ENCODE measurements around the gene TLN1.

DNA sequence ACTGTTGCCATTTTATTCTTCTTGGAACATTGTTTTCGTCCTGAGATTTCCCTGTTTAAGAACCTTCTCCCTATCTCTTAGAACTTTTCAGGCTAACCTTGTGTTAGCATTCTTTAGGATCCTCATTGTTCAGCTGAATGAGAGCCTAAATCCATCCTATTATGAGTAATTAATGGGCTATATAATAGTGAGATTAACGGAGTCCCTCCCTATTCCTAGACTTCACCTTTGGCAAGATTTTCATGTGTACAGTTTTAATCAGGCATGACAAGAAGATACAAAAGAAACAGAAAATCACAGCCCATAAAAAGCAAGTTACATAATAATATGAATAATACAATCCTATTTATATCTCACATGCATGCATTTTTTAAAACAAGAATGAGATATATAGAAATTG lies 31.2 kb upstream of the TLN1 start:
- TF ChIP-seq, protein P1, sequence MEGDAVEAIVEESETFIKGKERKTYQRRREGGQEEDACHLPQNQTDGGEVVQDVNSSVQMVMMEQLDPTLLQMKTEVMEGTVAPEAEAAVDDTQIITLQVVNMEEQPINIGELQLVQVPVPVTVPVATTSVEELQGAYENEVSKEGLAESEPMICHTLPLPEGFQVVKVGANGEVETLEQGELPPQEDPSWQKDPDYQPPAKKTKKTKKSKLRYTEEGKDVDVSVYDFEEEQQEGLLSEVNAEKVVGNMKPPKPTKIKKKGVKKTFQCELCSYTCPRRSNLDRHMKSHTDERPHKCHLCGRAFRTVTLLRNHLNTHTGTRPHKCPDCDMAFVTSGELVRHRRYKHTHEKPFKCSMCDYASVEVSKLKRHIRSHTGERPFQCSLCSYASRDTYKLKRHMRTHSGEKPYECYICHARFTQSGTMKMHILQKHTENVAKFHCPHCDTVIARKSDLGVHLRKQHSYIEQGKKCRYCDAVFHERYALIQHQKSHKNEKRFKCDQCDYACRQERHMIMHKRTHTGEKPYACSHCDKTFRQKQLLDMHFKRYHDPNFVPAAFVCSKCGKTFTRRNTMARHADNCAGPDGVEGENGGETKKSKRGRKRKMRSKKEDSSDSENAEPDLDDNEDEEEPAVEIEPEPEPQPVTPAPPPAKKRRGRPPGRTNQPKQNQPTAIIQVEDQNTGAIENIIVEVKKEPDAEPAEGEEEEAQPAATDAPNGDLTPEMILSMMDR (IDR thresholded peaks at IDR 0.05), result no peak
- no peak for TF ChIP-seq ZFX (IDR thresholded peaks at IDR 0.05; ENCODE audit: borderline replicate concordance)

Measured in 22Rv1 (cell line).